Body of pancreas (tissue), 4 donors: ENCODE measurements around the gene PHETA1.
"Not testable (repeated sequence)": the region's sequence is repeated elsewhere in the genome, so short reads cannot be mapped to it uniquely, and the experiment has no call there.

Source experiments
- CTCF ChIP-seq, 7 experiments: fragments of 450-650 bp in 4 of 7; fragments of 200-600 bp in 3 of 7; sonication (generic) in 3 of 7; IDR thresholded peaks; one replicate each; pipeline ENCODE4 v1.5.1; 2016 to 2019; ENCODE audit warnings: antibody characterized with exemption in 7 of 7
- POLR2A ChIP-seq, 3 donors: fragments of 450-650 bp; IDR thresholded peaks; one replicate each; pipeline ENCODE4 v1.6.1; 2016; ENCODE audit warnings: antibody characterized with exemption in 3 of 3, mild to moderate bottlenecking in 2 of 3

DNA sequence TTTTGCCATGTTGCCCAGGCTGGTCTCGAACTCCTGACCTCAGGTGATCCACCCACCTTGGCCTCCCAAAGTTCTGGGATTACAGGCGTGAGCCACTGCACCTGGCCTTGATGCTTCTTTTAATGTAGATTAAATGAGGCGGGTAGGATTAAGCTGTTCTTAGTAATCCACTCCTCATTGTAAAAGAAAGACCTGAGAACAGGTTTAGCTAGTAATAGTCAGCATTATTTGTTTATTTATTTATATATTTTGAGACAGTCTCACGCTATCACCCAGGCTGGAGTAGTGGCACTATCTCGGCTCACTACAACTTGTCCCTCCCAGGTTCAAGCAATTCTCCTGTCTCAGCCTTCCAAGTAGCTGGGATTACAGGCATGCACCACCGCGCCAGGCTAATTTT lies 27.4 kb upstream of the PHETA1 start:
- TF ChIP-seq CTCF, POLR2A (IDR thresholded peaks at IDR 0.05): not testable (repeated sequence)
